HG02885 (cell line): ENCODE results near the gene TPRG1.

Experiments
- ATAC-seq: cut with Tn5 transposase; IDR thresholded peaks from one replicate; pipeline ENCODE4 v1.9.1; 2021; ENCODE audit warnings: mild to moderate bottlenecking; ENCODE audit not compliant: unreplicated experiment, poor library complexity

TPRG1 gene

DNA sequence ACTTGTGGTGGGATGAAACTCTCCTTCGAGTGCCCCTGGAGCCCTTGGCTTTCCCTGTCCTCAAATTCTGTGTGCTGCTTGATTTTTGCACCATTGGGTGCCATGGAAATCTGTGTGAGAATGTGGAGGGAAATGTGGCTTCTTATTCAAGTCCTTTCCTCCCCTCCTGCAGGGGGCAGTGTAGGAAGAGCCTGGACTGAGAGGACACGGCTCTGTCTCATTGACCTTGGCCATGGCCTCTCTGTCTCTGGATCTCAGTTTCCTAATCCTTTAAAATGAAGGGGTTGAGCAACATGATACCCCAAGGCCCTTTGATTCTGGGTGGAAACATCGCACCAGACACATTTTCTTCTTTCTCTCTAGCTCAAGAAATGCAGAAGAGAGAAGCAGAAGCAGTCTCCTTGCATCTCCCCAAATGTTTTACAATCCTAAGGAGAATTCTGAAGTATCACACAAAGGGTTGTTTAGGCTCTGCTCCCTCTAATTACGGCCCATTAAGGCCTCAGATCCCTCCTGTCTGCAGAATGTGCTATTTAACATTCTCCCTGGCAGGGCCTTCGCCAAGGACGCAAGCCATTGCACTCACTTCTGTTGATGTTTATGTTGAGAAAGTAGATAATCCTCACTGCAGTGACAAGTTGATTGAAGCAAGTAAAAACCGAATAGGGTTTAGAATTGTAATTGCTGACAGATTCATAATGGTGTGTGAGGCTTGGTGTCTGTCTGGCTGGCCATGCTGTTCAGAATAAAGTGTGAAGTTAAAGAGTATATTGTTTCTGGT, 169.1 kb downstream of the TPRG1 start:
- no peak for ATAC-seq

GRCh38 chr3:189342811-189343210, 171.0 kb downstream of the TPRG1 start:
- no peak for ATAC-seq

DNA sequence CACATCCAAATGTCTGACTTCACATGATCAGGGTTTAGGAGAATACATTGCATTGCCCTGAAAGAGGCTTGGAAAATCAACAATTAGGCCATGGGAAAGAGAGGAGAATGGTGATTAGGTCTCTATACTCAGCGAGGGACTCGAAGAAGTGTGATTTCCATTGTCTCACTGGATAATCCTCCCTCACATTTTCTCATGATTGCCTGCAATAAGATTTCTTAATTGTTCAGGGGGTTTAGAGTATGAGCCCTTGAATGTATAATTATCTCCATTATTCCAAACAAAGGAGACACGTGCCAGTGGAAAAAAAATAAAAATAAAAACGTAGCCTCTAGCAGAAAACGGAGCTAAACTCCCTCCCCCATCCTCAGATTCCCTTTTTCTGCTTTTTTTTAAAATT, 173.2 kb downstream of the TPRG1 start:
- no peak for ATAC-seq

DNA sequence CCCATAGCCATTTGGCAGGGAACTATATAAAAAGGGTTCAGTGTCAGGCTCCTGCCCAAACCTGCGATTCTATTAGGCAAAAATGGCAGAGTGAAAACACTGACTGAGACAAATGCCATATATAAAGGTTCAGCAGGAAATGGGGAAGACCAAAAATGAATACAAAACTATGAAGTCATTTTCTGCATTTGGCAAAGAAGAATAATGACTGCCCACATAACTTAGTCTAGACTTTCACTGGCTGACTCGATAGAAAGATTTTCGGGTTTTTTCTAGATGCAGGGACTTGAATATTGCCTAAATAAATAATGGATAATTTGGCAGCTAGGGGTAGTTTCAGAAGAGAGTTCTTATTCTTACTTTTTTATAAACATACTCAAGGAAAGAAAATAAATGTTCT, 178.0 kb downstream of the TPRG1 start:
- peak; percentile 66 for ATAC-seq

DNA sequence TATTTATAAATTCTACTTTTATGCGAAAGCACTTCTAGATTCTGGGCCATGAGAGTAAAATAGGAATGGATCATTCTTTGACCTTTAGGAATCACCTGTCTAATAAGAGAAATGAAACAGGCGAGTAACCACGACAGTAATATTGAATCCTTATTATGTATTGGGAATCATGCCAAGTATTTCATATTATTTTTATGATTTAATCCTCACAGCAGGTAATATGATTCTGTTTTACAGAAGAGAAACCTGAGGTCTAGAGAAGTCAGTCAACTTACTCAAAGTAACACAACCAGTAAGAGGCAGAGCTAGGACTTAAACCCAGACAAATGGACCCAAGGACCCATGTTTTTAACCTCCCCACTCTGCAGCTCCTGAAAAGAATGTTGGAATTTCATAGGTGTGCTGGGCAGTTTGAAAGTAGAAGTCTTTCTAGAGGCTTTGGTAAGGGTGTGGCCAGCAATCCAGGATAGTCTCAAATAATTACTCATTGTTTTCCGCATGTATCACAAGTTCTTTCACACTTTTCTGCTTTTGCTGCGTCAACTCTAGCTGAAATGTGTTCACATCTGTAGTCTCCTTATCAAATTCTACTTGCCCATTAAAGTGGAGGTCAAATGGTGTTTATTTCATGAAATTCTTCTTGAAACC, 181.7 kb downstream of the TPRG1 start:
- no peak for ATAC-seq

- ATAC-seq = no peak
Measured at GRCh38 chr3:189353988-189354889, 182.5 kb downstream of the TPRG1 start.

- no peak for ATAC-seq
Measured at GRCh38 chr3:189355115-189355480, 183.3 kb downstream of the TPRG1 start.

DNA sequence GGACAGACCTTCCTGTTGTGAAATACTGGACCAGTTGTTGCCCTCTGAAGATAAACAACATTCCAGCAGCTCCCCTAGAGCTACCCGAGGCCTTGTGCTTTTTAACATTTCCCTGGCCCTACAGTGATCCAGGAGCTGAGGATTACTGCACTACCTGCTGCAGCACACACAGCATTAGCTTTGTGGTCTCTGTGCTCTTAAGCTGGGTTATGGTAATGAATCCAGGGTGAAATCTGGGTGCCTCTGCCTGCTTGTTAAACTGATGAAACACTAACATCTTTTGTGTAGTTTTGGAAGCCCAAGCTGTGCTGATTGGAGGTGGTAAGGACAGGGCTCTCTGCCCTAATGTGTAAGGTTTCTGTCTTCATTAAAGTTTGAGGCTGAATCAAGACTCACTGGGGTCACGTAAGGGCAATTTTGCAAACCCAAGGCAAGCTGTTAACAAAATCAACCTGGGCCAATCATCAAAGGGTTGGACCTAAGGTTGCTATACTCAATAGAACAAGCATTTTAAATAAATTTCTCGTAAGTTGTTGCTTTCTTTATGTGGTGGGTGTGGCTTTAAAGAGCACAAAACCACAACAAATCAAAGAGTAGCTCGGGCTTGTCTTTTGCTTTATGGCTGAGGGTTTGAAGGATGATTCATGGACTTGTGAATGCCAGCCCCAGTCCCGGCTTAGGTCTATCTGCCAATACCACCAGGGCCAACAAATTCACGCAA, 183.9 kb downstream of the TPRG1 start:
- no peak for ATAC-seq

DNA sequence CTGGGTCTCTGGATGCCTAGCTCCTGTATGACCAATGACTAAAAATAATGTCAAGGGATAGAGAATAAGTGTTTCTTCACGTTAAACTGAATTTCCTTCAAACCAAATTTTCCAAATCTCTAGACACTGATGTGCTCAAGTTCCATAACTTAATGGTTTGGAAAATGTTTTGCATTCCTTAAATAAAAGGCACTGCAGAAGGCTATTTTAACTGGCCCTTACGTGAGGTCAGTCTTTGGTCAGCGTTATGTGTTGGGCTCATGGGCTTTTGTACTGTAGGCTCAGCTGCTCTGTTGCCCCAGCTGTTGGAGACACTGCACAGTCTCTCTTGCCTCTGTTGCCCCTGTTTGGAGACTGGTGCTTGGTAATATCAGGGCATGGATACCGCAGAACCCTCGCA, 188.5 kb downstream of the TPRG1 start:
- ATAC-seq = no peak

DNA sequence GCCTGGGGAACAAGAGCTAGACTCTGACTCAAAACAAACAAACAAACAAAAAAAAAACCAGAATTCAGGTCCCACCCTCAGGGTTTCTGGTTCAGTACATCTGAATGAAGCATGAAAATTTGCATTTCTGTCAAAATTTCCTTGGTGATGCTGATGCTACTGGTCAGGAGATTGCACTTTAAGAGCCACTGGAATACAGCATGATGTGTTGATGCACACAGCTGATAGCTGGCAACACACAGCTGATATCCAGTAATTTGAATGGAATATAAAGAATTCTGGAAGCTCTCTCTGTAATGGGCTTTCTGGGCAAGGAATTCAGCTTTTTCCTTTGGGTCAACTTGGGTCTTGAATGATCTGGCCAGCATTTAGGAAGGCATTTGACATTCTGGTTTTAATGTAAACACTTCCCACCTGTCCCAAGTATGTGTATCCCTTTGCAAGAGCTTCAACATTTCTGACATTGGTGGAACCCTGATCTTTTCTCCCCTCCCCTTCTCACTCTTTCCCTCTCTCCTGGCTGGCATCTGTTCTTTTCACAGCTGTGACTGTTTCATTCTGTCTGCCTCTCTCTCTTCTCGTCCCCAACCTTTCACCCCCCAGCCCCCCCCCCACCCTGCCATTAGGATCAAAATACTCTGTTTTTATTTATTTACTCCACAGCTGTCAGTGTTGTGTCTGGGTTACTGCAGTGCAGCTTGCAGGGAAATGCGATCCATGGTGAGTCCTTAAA, 189.5 kb downstream of the TPRG1 start:
- ATAC-seq = no peak

- ATAC-seq = no peak
Measured at GRCh38 chr3:189363590-189364255, 192.0 kb downstream of the TPRG1 start.

DNA sequence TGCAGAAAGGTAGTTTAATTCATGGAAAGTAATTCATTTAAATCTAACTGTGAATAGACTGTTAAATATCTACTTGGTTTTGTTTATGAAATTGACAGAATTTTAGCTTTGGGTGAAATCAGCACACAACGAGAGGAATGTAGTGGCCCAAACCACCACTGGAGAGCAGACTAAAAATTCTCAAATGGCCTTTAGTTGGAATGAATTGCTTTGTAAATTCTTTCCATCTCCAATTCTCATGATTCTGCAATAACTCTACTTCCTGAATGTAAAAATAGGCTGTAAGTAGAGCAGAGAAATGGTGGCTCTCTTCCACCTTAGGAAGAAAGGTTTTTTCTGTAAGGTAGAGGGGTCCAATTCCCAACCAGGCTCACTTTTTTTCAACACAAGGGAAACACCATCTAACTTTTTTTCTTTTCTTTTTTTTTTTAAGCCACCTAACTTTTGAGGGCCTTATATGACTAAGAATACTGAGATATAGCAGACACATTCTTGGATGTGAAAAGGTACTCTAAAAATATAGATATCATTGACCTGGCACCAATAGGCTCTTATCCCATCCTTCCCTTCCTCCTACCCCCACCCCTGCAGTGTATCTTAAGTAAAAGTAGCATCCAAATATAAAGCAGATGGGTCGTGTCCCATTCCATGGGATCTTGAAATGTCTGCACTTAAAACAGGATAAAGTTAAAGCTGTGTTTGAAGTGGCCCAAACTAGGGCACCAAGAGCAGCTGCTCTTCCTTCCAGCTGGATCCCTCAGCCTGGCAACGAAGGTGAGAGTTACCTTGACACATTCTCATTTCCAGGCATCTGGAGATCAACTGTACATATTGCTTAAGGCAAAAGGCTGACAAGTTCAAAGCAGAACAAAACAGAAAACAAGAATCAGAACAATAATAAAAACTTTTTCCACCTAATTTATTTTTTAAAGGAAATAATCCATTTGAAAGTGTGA, 194.1 kb downstream of the TPRG1 start:
- no peak for ATAC-seq

DNA sequence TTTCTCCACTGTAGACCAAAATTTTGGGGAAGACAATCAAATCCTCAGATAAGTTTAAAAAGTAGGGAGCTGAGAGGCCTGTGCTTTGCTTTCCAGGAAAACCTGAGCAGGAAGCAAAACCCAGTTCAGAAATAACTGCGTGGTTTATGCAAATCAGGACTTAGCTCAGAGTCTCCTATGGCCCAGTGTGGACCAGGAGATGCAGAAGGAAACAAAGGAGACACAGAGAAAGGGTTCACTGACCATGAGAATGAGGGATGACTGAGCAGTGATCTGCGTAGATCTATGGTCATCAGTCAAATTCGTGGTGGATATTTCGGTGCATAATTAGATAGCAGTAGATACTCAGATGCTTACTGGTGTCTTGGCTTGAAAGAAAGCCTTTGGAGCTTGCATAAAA, 196.6 kb downstream of the TPRG1 start:
- ATAC-seq = no peak

DNA sequence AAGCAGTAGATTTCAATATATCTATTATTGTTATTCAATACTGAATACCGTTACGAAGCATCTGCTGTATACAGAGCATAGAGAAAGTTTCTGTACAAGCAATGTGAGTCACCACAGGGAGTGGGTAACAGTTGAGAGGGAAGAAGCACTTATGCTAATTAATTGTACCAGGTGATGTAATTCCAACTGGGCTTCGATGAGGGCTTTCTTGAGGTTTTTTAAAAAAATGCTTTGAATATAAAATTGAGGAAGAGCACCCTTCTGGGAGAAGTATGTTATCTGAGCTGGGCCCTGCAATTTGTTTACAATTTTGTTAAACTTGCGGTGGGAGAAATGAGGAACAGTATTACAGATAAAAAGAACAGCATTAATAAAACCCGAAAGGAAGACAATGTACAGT, 197.9 kb downstream of the TPRG1 start:
- no peak for ATAC-seq

GRCh38 chr3:189372243-189372642, 200.5 kb downstream of the TPRG1 start:
- ATAC-seq = no peak
